ENCODE results near the gene MS4A18.

DNA sequence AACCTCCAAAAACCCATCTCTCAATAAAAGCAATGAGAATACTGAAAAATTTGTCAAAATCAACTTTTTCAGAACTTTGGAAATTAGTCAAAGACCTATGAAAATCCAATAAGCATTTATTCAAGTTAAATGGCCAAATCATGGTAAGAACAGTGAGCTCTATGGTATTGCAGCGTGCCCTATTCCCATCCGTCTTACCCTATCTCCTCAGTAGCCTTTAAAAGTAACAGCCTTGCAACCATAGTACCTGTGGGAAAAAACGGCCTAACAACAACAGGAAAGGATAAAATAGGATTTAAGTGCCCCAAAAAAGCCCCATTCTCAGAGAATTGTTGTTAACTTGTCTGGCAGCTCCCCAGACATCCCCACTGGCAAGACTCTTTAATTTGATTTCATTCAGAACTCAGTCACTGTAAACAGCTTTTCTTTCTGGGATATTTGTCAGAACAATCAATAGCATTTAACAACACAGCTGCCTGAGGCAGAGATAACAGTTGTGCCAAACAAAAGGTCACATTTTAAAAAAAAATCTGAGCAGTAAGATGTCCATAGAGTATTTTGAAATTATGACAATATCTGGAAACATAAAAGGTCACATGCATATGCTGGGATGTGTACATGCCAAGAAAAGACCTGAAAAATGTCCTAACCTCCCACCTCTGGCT lies 43.9 kb upstream of the MS4A18 start:
- TF ChIP-seq POLR2AphosphoS5 (IDR thresholded peaks at IDR 0.05) (no peak), POLR2A (IDR thresholded peaks at IDR 0.05) (no peak)
- TF ChIP-seq, protein P1, sequence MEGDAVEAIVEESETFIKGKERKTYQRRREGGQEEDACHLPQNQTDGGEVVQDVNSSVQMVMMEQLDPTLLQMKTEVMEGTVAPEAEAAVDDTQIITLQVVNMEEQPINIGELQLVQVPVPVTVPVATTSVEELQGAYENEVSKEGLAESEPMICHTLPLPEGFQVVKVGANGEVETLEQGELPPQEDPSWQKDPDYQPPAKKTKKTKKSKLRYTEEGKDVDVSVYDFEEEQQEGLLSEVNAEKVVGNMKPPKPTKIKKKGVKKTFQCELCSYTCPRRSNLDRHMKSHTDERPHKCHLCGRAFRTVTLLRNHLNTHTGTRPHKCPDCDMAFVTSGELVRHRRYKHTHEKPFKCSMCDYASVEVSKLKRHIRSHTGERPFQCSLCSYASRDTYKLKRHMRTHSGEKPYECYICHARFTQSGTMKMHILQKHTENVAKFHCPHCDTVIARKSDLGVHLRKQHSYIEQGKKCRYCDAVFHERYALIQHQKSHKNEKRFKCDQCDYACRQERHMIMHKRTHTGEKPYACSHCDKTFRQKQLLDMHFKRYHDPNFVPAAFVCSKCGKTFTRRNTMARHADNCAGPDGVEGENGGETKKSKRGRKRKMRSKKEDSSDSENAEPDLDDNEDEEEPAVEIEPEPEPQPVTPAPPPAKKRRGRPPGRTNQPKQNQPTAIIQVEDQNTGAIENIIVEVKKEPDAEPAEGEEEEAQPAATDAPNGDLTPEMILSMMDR (IDR thresholded peaks at IDR 0.05), result no peak
